Urinary bladder (tissue), 4 donors: Measurements from ENCODE around the gene ISLR2. TPM values are rescaled to one million over a fixed set of nuclear protein-coding genes. Genes with fewer than 3 reads are reported as not detected.

Experiments used
- DNase-seq: peaks from one replicate; pipeline ENCODE4 v3.0.0-alpha.2; 2015; ENCODE audit errors: extremely low spot score
- H3K27ac ChIP-seq: one replicate; pipeline ENCODE4 v1.5.1; 2013; ENCODE audit warnings: low read depth, mild to moderate bottlenecking, moderate library complexity
- H3K36me3 ChIP-seq: one replicate; pipeline ENCODE4 v1.6.1; 2013; ENCODE audit warnings: mild to moderate bottlenecking, moderate library complexity; ENCODE audit not compliant: insufficient read depth
- H3K4me1 ChIP-seq: one replicate; pipeline ENCODE4 v1.6.1; 2013; ENCODE audit warnings: mild to moderate bottlenecking, moderate library complexity; ENCODE audit not compliant: insufficient read depth
- H3K4me3 ChIP-seq: one replicate; pipeline ENCODE4 v1.5.1; 2013; ENCODE audit warnings: low read depth, low read length
- WGBS: extraction: QIAGEN DNeasy Blood & Tissue Kit; methylation state at CpG from one replicate; pipeline ENCODE4 v1.1.7; 2013; 5-methylcytosine and 5-hydroxymethylcytosine counted together
- polyA plus RNA-seq: library from polyadenylated mRNA; stranded (reverse); fragments of 200-250 nt; gene quantifications from one replicate; pipeline ENCODE4 v1.2.3, GENCODE V29; 2013
- small RNA-seq: library from RNA; depleted of rRNA; stranded (forward); fragments of <200 nt; gene quantifications from one replicate; pipeline ENCODE3, GENCODE V24; 2014
- total RNA-seq: library from RNA; depleted of rRNA; stranded (reverse); fragments of >200 nt; gene quantifications from one replicate; pipeline ENCODE4 v1.2.3, GENCODE V29; 2014
- donor health status: healthy with polysubstance abuse.
- donor health status: healthy.

The ISLR2 gene
- total and polyA plus RNA-seq, 2 donors: 2.0 to 2.9 TPM

DNA sequence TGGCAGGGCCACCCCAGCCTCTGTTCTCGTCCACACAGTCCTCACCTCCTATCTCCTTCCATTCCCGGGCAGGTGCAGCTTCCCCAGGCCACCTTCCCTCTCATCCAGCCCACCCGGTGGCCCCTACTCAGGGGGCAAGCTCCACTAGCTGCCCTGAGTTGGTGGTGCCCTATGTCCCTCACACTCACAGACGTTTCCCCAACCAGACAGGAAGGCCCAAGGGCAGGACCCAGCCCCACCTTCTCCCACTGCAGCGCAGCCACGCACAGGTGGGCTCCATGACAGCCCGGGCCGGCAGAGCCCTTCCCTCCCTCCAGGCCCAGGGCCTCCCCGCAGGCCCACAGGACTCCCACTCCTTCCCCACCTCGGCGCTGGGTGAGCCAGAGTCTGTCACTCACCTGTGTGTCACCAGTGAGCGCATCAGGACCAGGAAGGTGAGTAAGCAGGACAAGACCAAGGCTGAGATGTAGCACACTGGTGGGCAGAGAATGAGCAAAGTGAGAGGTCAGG lies 54.3 kb downstream of the ISLR2 start:
- H3K4me1 ChIP-seq: no peaks in the 10 kb centered on the region
- DNase-seq: no peak
- H3K36me3 ChIP-seq: no peaks in the 10 kb centered on the region
- WGBS: 91% methylated on average over 12 of the region's 12 CpGs
- no peak overlapping the region for H3K4me3 ChIP-seq
- H3K27ac ChIP-seq: no peak overlapping the region

DNA sequence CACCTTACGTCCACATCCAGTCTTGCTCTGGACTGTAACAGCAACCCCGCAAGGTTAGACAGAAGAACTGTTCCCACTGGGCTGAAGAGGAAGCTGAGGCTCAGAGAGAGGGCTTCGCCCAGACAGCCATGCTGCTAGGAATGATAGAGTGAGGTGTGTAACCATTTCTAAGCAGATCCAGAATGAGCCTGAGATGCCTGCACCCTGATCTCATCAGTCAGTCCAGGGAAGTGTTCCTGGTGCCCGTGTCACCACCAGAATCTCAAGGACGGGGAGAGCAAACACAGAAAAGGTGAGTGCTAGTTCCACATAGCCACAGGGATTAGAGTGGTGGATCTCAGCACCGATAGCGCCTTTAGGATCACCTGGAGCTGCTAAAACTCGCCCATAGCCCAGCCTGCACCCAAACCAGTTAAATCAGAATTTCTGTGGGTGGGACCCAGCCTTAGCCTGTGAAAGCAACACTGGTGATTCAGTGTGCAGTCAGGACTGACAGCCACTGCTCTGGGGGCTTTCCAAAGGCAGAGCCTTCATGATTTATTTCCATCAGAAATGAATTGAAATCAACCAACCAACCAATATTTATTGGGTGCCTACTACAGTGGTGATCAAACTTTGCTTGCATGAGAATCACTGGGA lies 55.4 kb downstream of the ISLR2 start:
- no peak overlapping the region for H3K4me3 ChIP-seq
- no peak for DNase-seq
- no peaks in the 10 kb centered on the region for H3K36me3 ChIP-seq
- no peaks in the 10 kb centered on the region for H3K4me1 ChIP-seq
- 74% methylated on average over 8 of the region's 8 CpGs for WGBS
- H3K27ac ChIP-seq: no peak overlapping the region

Small RNA genes lying within 50 kb of the gene (small RNA-seq; reads per million reads assigned to genes)
- not detected for gene RF00017

Other genes with a start within 250 kb of the ISLR2 start
- 56.2 TPM for gene LOXL1, start 204.1 kb upstream of the ISLR2 start, total RNA-seq
- gene LOXL1, start 204.1 kb upstream of the ISLR2 start, polyA plus RNA-seq: 57.9 TPM
- gene STOML1, start 138.3 kb upstream of the ISLR2 start, total RNA-seq: 8.4 TPM
- 25.5 TPM for gene STOML1, start 138.3 kb upstream of the ISLR2 start, polyA plus RNA-seq
- gene PML, start 135.9 kb upstream of the ISLR2 start, total RNA-seq: 22.3 TPM
- gene PML, start 135.9 kb upstream of the ISLR2 start, polyA plus RNA-seq: 36.5 TPM
- gene GOLGA6A, start 48.0 kb upstream of the ISLR2 start, total RNA-seq: not detected
- 0.06 TPM for gene GOLGA6A, start 48.0 kb upstream of the ISLR2 start, polyA plus RNA-seq
- gene ISLR, start 43.1 kb downstream of the ISLR2 start, total RNA-seq: 110 TPM
- 82.1 TPM for gene ISLR, start 43.1 kb downstream of the ISLR2 start, polyA plus RNA-seq
- gene STRA6, start 72.2 kb downstream of the ISLR2 start, total RNA-seq: 21.9 TPM
- 2.2 TPM for gene STRA6, start 72.2 kb downstream of the ISLR2 start, polyA plus RNA-seq
- 0.42 TPM for gene CCDC33, start 105.7 kb downstream of the ISLR2 start, total RNA-seq
- gene CCDC33, start 105.7 kb downstream of the ISLR2 start, polyA plus RNA-seq: 0.25 TPM
- 0.21 TPM for gene CYP11A1, start 237.1 kb downstream of the ISLR2 start, total RNA-seq
- 0.38 TPM for gene CYP11A1, start 237.1 kb downstream of the ISLR2 start, polyA plus RNA-seq